ENCODE data around the gene SPATA22. TPM values are rescaled to one million over a fixed set of nuclear protein-coding genes. Genes with fewer than 3 reads are reported as not detected.

The SPATA22 gene
- total and polyA plus RNA-seq, 2 of the 4 experiments (the other 2 are of a cell fraction): 0.18 to 0.29 TPM

DNA sequence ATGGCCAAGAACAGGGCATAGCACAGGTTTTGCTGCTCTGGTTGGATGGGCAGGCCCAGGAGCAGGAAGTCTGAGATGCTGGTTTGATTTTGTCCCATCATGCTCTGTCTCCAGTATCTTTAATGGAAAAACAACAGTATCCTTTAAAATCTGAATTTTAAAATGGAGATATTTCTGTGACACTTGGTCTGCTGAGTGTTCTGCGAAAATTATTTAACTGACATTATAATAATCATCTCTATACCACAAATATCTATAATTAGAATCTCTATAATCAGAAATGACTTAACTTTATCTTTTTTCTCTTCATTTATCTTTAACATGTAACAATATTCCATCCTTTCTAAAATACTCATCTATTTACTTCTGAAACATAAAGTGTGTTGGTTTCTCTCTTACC is 73.3 kb downstream of the SPATA22 start, which contains the start of gene OR1E1:
OR1E1 (minus strand) TSS at position 101 of the 400 bp plus-strand sequence; CDS start at position 101, 0 bp downstream.
- dilution Hi-C loops (cut with HindIII; ENCODE audit: low sequenced_read_pairs, unreplicated experiment): no loop called here
- Histone ChIP-seq H4K8ac (ENCODE audit: low read depth in 2 of 2, low read length in 2 of 2) (no peak within 1 kb of the TSS), H2AK5ac (ENCODE audit: low read depth, low read length) (no peak within 1 kb of the TSS), H3K4ac (ENCODE audit: low read depth, low read length) (no peak within 1 kb of the TSS), H2BK15ac (ENCODE audit: low read depth, low read length) (no peak within 1 kb of the TSS), H4K5ac (ENCODE audit: low read depth, low read length) (no peak within 1 kb of the TSS), H3K79me1 (ENCODE audit: low read depth in 1 of 2, low read length in 2 of 2) (no peaks in the 10 kb centered on the region), H2AK9ac (replicated peaks; ENCODE audit: low read depth, low read length, poor library complexity) (no peak within 1 kb of the TSS), H3K14ac (replicated peaks; ENCODE audit: low read depth, low read length) (no peak within 1 kb of the TSS), H3K23ac (ENCODE audit: low read depth, low read length) (no peak within 1 kb of the TSS), H3K9me3 (ENCODE audit: control insufficient read depth, insufficient read depth, low read length) (peaks cover 5% of the 10 kb centered on the region; the same call in 1 of the 2 replicates), H3K4me2 (ENCODE audit: low read depth, low read length) (no peak within 1 kb of the TSS), H3K4me3 (ENCODE audit: insufficient read depth, low read depth, low read length) (no peak within 1 kb of the TSS), H2BK5ac (ENCODE audit: low read depth, low read length, poor library complexity, severe bottlenecking) (no peak within 1 kb of the TSS), H3K9me1 (ENCODE audit: insufficient read depth, low read length) (no peaks in the 10 kb centered on the region), H2AFZ (replicated peaks; ENCODE audit: low read length, poor library complexity) (no peak within 1 kb of the TSS), H3K4me1 (ENCODE audit: control insufficient read depth, insufficient read depth, low read length) (no peaks in the 10 kb centered on the region), H4K91ac (ENCODE audit: insufficient read depth, low read depth, low read length) (no peak within 1 kb of the TSS), H3K18ac (ENCODE audit: low read depth, low read length) (no peak within 1 kb of the TSS), H3K27me3 (ENCODE audit: control insufficient read depth, insufficient read depth, low read length) (no peaks in the 10 kb centered on the region), H3K9ac (ENCODE audit: low read depth, low read length) (no peak within 1 kb of the TSS), H3K27ac (ENCODE audit: insufficient read depth, low read length) (no peak within 1 kb of the TSS), H2BK120ac (ENCODE audit: low read depth, low read length) (no peak within 1 kb of the TSS), H4K20me1 (ENCODE audit: insufficient read depth, low read length) (no peaks in the 10 kb centered on the region), H3K36me3 (ENCODE audit: control insufficient read depth, insufficient read depth, low read length) (no peaks in the 10 kb centered on the region), H2BK20ac (ENCODE audit: low read depth, low read length) (no peak within 1 kb of the TSS), H3K56ac (ENCODE audit: extremely low read depth, insufficient read depth, low read length) (no peak within 1 kb of the TSS)
- ATAC-seq (ENCODE audit: low read depth) (no peak), DNase-seq (no peak)
- no TSS peak for BruUV-seq (replicated peaks)
- TF ChIP-seq RCOR1 (IDR thresholded peaks at IDR 0.05; ENCODE audit: insufficient replicate concordance, low read length) (no peak), USF2 (IDR thresholded peaks at IDR 0.05; ENCODE audit: low read depth, low read length) (no peak), FOS (IDR thresholded peaks at IDR 0.05; ENCODE audit: low read depth, low read length) (no peak), MXI1 (IDR thresholded peaks at IDR 0.05; ENCODE audit: borderline replicate concordance, low read depth, low read length) (no peak), ELK1 (IDR thresholded peaks at IDR 0.05; ENCODE audit: borderline replicate concordance, low read depth, low read length) (no peak), CHD1 (IDR thresholded peaks at IDR 0.05; ENCODE audit: low read depth, low read length) (no peak), RFX5 (IDR thresholded peaks at IDR 0.05; ENCODE audit: low read depth, low read length) (no peak), SMC3 (IDR thresholded peaks at IDR 0.05; ENCODE audit: low read depth, low read length) (no peak), BHLHE40 (IDR thresholded peaks at IDR 0.05; ENCODE audit: low read depth, low read length) (no peak), MAZ (IDR thresholded peaks at IDR 0.05; ENCODE audit: borderline replicate concordance, low read depth, low read length) (no peak), NFE2L2 (IDR thresholded peaks at IDR 0.05; ENCODE audit: low read depth, low read length) (no peak), POLR2A (IDR thresholded peaks at IDR 0.05; ENCODE audit: low read depth, low read length) (no peak), MAFK (IDR thresholded peaks at IDR 0.05; ENCODE audit: low read depth, low read length) (no peak), RAD21 (IDR thresholded peaks at IDR 0.05; ENCODE audit: low read length) (no peak)
- TF ChIP-seq, protein P1, sequence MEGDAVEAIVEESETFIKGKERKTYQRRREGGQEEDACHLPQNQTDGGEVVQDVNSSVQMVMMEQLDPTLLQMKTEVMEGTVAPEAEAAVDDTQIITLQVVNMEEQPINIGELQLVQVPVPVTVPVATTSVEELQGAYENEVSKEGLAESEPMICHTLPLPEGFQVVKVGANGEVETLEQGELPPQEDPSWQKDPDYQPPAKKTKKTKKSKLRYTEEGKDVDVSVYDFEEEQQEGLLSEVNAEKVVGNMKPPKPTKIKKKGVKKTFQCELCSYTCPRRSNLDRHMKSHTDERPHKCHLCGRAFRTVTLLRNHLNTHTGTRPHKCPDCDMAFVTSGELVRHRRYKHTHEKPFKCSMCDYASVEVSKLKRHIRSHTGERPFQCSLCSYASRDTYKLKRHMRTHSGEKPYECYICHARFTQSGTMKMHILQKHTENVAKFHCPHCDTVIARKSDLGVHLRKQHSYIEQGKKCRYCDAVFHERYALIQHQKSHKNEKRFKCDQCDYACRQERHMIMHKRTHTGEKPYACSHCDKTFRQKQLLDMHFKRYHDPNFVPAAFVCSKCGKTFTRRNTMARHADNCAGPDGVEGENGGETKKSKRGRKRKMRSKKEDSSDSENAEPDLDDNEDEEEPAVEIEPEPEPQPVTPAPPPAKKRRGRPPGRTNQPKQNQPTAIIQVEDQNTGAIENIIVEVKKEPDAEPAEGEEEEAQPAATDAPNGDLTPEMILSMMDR (conservative IDR thresholded peaks at IDR 0.05; ENCODE audit: low read depth, low read length): no peak
- in situ Hi-C loops (cut with MboI; ENCODE audit: low sequenced_read_pairs): no loop called here
- no CpG with 5 or more reads among the region's 1 CpG for WGBS, 2 experiments (ENCODE audit: extremely low coverage in 2 of 2, insufficient read length in 1 of 2)
- ChIA-PET POLR2A (ENCODE audit: unreplicated experiment) (no interaction called here), CTCF (no interaction called here)
- intact Hi-C loops (cut with micrococcal nuclease): no loop called here

Measured in IMR-90 (cell line).